HT1080 (cell line): ENCODE results near the gene LIN9. TPM values are rescaled to one million over a fixed set of nuclear protein-coding genes. Genes with fewer than 3 reads are reported as not detected.
"Not testable (repeated sequence)": the region's sequence is repeated elsewhere in the genome, so short reads cannot be mapped to it uniquely, and the experiment has no call there.

Source experiments
- DNase-seq: peaks from one replicate; pipeline ENCODE4 v3.0.0-alpha.2; 2015; ENCODE audit warnings: low read depth
- total RNA-seq: library from RNA; depleted of rRNA; stranded (reverse); fragments of >200 nt; shearing (Covaris generic); gene quantifications from 2 replicates; pipeline ENCODE4 v1.2.3, GENCODE V29; 2014

The LIN9 gene
- total RNA-seq, 1 experiment from 2014 or later = 12.1 TPM

- no peak for DNase-seq
These were observed 34.8 kb downstream of the LIN9 start for GRCh38 chr1:226274138-226274537.

- DNase-seq = not testable (repeated sequence)
These were observed 36.6 kb downstream of the LIN9 start for GRCh38 chr1:226272233-226272902.

- peak; percentile 2 for DNase-seq
These were observed 40.4 kb downstream of the LIN9 start for GRCh38 chr1:226268421-226269124.

DNA sequence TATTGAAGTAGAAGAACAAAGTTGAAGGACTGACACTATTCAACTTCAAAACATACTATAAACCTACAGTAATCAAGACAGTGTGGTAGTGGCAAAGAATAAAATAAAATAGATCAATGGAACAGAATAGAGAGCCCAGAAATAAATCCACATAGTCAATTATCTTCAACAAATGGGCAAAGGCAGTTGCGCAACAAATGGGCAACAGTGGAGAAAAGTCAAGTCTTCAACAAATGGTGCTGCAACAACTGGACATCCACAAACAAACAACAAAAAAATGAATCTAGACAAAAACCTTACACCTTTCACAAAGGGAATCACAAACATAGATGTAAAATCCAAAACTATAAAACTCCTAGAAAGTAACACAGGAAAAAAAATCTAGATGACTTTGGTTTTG, 47.1 kb downstream of the LIN9 start:
- DNase-seq = no peak

- DNase-seq = no peak
These were observed 53.6 kb downstream of the LIN9 start for GRCh38 chr1:226255380-226255779.

DNA sequence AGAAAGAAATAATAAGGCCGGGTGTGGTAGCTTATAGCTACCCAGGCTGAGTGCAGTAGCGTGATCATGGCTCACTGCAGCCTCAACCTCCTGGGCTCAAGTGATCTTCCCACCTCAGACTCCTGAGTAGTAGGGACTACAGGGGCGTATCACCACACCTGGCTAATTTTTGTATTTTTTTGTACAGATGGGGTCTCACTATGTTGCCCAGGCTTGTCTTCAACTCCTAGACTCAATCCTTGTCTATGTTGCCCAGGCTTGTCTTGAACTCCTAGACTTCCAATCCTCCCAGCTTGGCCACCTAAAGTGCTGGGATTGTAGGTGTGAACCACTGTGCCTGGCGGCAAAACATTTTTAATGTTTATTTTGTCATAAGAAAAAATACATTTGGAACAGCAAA, 55.0 kb downstream of the LIN9 start:
- DNase-seq = no peak

DNA sequence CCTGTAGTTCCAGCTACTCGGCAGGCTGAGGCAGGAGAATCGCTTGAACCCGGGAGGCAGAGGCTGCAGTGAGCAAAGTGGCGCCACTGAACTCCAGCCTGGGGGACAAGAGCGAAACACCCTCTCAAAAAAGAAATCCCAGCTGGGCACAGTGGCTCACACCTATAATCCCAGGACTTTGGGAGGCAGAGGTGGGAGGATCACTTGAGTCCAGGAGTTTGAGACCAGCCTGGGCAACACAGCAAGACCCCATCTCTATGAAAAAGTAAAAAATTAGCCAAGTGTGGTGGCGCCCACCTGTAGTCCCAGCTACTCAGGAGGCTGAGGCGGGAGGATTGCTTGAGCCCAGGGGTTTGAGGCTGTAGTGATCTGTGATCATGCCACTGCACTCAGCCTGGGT, 56.1 kb downstream of the LIN9 start:
- DNase-seq = not testable (repeated sequence)

DNA sequence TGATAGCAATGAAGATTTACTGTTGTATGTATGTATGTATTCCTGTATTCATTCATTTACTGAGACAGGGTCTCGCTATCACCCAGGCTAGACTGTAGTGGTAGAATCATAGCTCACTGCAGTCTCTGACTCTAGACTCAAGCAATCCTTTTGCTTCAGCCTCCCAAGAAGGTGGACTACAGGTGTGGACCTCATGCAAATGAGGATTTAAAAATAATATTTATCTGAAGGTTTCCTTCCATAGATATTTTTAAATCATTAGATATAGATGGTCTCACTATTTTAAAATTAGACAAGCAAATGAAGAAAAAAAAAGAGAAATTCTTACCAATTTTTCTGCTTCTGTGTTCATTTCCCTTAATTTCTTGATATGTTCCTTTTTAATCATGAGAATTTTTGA, 58.5 kb downstream of the LIN9 start:
- DNase-seq = no peak

DNA sequence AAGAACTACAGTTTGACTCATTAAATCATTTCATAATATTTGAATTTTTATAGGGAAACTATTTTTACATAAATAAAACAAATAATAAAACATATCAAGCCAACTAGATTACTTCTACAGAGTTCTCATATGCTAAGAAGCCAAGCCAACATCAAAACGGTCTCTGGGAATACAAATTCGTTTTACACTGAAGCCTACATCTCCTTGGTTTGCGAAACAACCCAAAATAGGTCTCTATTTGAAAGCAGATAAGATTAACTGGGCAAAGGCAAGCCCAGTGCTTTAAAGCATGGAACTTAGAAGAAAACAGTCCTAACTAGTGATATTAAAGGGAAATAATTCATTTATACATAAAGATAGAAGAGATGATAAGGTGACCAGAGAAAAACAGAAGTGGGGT, 60.2 kb downstream of the LIN9 start:
- DNase-seq = no peak

DNA sequence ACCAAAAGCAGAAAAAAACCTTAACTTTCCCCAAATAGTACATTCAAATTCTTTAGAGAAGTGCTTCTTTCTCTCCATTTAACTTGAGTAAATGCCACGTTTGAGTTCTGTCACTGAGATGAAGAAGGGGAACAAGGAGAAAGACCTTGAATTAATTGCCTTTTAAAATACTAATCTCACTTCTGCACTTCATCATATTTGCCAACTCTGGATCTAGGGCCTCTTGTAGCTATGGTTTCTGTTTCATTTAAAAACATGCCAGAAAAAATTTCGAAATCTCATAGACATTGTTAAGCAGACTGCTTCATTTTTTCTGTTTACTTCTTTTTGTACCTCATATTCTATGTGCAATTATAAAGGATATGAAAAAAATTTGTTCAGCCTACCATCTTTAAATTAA, 60.9 kb downstream of the LIN9 start:
- DNase-seq = no peak

- no peak for DNase-seq
These were observed 69.5 kb downstream of the LIN9 start for GRCh38 chr1:226239421-226239820.

GRCh38 chr1:226236826-226237225, 72.1 kb downstream of the LIN9 start:
- no peak for DNase-seq

DNA sequence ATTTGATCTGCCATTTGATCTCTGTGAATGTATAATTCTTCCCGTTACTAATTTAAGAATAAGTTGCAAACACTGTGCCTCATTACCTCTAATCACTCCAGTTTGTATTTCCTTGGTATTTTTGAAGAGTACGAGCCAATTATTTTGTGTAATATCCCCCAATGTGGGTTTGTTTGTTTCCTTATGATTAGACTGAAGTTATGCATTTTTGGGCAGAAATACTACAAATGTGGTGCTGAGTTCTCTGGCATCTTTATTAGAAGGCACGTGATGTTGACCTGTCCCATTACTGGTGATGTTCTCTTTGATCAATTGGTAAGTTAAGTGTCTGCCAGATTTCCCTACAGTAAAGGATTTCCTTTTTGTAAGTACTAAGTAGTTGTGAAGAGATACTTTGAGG, 75.2 kb downstream of the LIN9 start:
- DNase-seq = no peak

GRCh38 chr1:226233293-226233692, 75.7 kb downstream of the LIN9 start:
- no peak for DNase-seq

DNA sequence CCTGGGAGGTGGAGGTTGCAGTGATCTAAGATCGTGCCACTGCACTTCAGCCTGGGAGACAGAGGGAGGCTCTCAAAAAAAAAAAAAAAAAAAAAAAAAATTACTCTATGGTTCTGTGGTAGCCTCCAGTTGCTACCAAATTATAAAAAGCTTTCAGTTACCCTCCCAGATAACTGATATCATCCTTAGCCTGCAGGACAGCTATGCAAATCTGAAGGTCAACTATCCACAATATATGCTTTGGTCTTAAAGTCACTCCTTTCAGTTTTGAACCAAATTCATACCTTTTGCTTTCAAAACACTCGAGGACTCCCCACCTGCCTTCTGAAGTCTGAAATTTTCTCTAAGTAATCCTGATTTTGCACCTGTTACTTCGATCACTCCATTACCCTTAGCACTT, 82.4 kb downstream of the LIN9 start:
- no peak for DNase-seq

- no peak for DNase-seq
These were observed 85.1 kb downstream of the LIN9 start for GRCh38 chr1:226223786-226224244.

DNA sequence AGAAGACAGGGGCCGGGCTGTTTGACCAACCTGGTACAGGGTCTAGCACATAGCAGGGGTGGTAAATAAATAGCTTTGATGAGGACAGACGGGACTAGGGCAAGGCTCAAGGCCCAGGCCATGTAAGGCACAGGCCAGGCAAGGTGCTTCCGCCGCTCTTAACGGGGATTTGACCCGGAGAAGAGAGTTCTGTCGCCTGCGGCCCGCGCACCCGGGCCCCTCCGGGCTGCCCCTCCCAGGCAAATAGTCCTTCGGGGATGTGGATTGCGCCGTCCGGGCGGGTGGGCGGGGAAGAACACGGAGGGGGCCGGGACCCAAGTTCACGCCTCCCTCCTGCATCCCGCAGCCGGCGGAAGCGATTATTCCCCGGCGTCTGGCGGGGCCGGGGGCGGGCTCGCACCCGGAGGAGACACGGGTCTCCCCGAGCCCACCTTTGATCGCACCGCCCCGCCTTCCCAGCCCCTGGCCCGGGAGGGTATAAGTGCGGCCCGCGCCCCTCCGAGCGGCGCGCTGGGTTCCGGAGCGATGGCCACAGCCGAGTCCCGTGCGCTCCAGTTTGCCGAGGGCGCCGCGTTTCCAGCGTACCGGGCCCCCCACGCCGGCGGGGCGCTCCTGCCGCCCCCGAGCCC, 85.7 kb downstream of the LIN9 start, which contains the start of gene MIXL1:
MIXL1 (plus strand) TSS at position 508 of the 629 bp plus-strand sequence; CDS start at position 526, 18 bp downstream.
- DNase-seq = no peak

DNA sequence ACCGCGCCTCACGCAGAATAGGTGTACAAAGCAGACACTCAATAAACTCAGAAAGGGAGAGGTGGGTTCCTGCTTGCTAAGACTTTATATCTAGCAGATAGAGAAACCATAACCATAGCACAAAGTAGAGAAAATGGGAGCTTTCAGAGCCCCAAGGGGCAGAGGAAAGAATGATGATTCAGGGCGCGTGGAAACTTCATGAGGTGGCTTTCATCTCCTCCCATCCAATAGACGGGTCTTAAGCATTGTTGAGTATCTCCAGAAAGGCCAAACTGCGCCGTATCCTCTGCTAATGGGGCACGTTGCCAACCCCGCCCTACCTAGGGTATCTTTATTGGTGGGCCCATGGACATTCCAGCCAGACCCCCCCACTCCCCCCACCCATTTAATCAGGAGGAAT, 86.3 kb downstream of the LIN9 start:
- DNase-seq = no peak

- no peak for DNase-seq
These were observed 88.3 kb downstream of the LIN9 start for GRCh38 chr1:226220473-226221189.

DNA sequence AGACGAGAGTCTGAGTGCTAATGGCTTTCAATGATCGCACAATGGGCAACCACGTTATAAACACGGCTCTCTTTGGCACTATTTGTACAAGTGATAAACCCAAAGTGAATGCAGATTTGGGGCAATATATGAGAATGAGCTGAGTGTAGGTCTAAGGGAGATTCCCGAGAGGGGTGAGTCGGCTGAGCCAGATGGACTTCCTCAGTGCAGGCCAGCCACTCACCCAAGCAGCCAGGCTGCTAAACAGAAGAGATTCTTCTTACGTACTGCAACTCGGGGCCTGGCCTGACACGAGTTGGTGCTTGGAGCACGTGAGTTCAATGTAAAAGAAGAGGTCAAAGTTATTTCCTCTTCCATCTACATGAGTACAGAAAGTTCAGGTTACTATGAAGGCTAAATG, 91.7 kb downstream of the LIN9 start:
- DNase-seq = no peak

DNA sequence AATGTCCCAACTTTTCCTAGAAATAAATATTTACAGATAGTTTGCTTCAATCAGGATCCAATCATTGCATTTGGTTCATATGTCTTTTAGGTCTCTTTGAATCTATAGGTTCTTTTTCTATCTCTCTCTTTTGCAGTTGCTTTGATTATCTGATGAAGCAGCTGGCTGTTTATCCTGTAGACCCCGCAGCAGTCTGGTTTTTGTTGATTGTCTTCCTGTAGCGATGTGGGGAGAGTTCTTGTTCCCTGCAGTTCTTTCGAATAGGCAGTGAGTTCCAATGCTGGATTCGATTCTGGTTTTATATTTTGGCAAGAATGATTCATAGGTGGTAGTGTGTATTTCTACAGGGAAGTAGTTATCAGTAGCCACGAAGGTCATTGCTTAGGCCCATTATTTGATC, 92.9 kb downstream of the LIN9 start:
- no peak for DNase-seq

GRCh38 chr1:226215239-226215638, 93.7 kb downstream of the LIN9 start:
- no peak for DNase-seq
